GM12878 (cell line): ENCODE data around the gene CLECL1. TPM values are rescaled to one million over a fixed set of nuclear protein-coding genes. Genes with fewer than 3 reads are reported as not detected.

Experiments
- BRCA1 ChIP-seq: IDR thresholded peaks from 2 replicates; pipeline ENCODE4 v1.6.1; 2011; ENCODE audit warnings: low read depth, low read length, improper control_type of control experiment
- CBFB ChIP-seq: IDR thresholded peaks from 2 replicates; pipeline ENCODE4 v1.6.1; 2016; ENCODE audit warnings: antibody characterized with exemption, low read depth
- CEBPZ ChIP-seq: fragments of 150-350 bp; IDR thresholded peaks from 2 replicates; pipeline ENCODE4 v1.6.1; 2016; ENCODE audit warnings: low read depth, low read length
- E2F4 ChIP-seq: IDR thresholded peaks from 2 replicates; pipeline ENCODE4 v1.6.1; 2012; ENCODE audit warnings: low read depth, low read length, improper control_type of control experiment
- E2F8 ChIP-seq: fragments of 450-650 bp; IDR thresholded peaks from 2 replicates; pipeline ENCODE4 v1.6.1; 2018; ENCODE audit warnings: mild to moderate bottlenecking, low read depth, moderate library complexity; ENCODE audit not compliant: partially characterized antibody
- E4F1 ChIP-seq: fragments of 450-650 bp; IDR thresholded peaks from 2 replicates; pipeline ENCODE4 v1.6.1; 2018; ENCODE audit warnings: borderline replicate concordance, mild to moderate bottlenecking; ENCODE audit not compliant: partially characterized antibody
- EED ChIP-seq: sonication (generic); IDR thresholded peaks from 2 replicates; pipeline ENCODE4 v1.6.1; 2016; ENCODE audit warnings: antibody characterized with exemption, low read depth
- ELK1 ChIP-seq: IDR thresholded peaks from 2 replicates; pipeline ENCODE4 v1.6.1; 2012; ENCODE audit warnings: low read depth, low read length, improper control_type of control experiment
- HCFC1 ChIP-seq: fragments of 150-350 bp; IDR thresholded peaks from 2 replicates; pipeline ENCODE4 v1.6.1; 2014; ENCODE audit warnings: low read length
- HDAC2 ChIP-seq: fragments of 200-600 bp; sonication (generic); IDR thresholded peaks from 2 replicates; pipeline ENCODE4 v1.6.1; 2017
- IKZF2 ChIP-seq, 2 experiments: fragments of 450-650 bp; IDR thresholded peaks; 2 replicates each; pipeline ENCODE4 v1.6.1; 2017; ENCODE audit warnings: mild to moderate bottlenecking in 2 of 2, moderate library complexity in 2 of 2
- MAX ChIP-seq: IDR thresholded peaks from 2 replicates; pipeline ENCODE4 v1.6.1; 2012; ENCODE audit warnings: low read depth, low read length, improper control_type of control experiment
- NBN ChIP-seq: fragments of 450-650 bp; IDR thresholded peaks from 2 replicates; pipeline ENCODE4 v1.6.1; 2016
- RB1 ChIP-seq: fragments of 450-650 bp; formaldehyde crosslinking; IDR thresholded peaks from 2 replicates; pipeline ENCODE4 v1.6.1; 2017; ENCODE audit warnings: mild to moderate bottlenecking, borderline replicate concordance
- RFX5 ChIP-seq: IDR thresholded peaks from 2 replicates; pipeline ENCODE4 v1.6.1; 2011; ENCODE audit warnings: low read depth, low read length, improper control_type of control experiment
- SMAD1 ChIP-seq: fragments of 450-650 bp; IDR thresholded peaks from 2 replicates; pipeline ENCODE4 v1.6.1; 2018; ENCODE audit warnings: mild to moderate bottlenecking, low read depth; ENCODE audit not compliant: partially characterized antibody
- SMARCA5 ChIP-seq: fragments of 450-650 bp; IDR thresholded peaks from 2 replicates; pipeline ENCODE4 v1.6.1; 2017; ENCODE audit warnings: mild to moderate bottlenecking
- SP1 ChIP-seq: IDR thresholded peaks from one replicate; pipeline ENCODE4 v1.6.1; 2011; ENCODE audit warnings: low read depth, low read length
- SREBF1 ChIP-seq: IDR thresholded peaks from 2 replicates; pipeline ENCODE4 v1.6.1; 2012; ENCODE audit warnings: mild to moderate bottlenecking, low read length
- SUPT20H ChIP-seq: IDR thresholded peaks from 2 replicates; pipeline ENCODE4 v1.6.1; 2011; ENCODE audit warnings: low read depth, mild to moderate bottlenecking, low read length, moderate library complexity, borderline replicate concordance; ENCODE audit not compliant: control insufficient read depth
- TAF1 ChIP-seq: IDR thresholded peaks from 2 replicates; pipeline ENCODE4 v1.6.1; 2011; ENCODE audit warnings: mild to moderate bottlenecking, low read depth, low read length, borderline replicate concordance
- TARDBP ChIP-seq: IDR thresholded peaks from 2 replicates; pipeline ENCODE4 v1.6.1; 2016; ENCODE audit warnings: borderline replicate concordance
- polyA plus RNA-seq, 11 experiments: library from polyadenylated mRNA; depleted of rRNA in 4 of 11; unstranded in 6 of 11; stranded (reverse) in 5 of 11; fragments of >200 nt; fragmentation: Nextera tagmentation in 4 of 11; fragmentation: Illumina TruSeq in 1 of 11; extraction: Ambion mirVana in 4 of 11; extraction: Trizol in 1 of 11; gene quantifications; 1 replicate in 1 of 11; 2 replicates in 10 of 11; pipeline versions ENCODE4 v1.2.1 to v1.2.3, GENCODE V29; 2011 to 2016; ENCODE audit warnings: inconsistent platforms in 2 of 11, missing spikeins in 2 of 11, low read depth in 1 of 11
- total RNA-seq, 4 experiments: library from RNA; depleted of rRNA in 3 of 4; stranded (reverse); fragments of >200 nt in 3 of 4; fragmentation: Illumina TruSeq in 1 of 4; extraction: Trizol in 1 of 4; gene quantifications; 2 replicates each; pipeline versions ENCODE4 v1.2.1 to v1.2.3, GENCODE V29; 2013 to 2021

Gene CLECL1
- total and polyA plus RNA-seq, 10 of the 15 experiments (the other 5 are each of a cell fraction or from before 2014, with no cell fraction given) = 4.6 to 56.5 (median 46.4) TPM

- TF ChIP-seq CEBPZ = no peak
- TF ChIP-seq TAF1 = no peak
- no peak for TF ChIP-seq SMAD1
- TF ChIP-seq SMARCA5 = no peak
- TF ChIP-seq E4F1 = no peak
- TF ChIP-seq HCFC1 = no peak
- no peak for TF ChIP-seq SUPT20H
- peak; percentile 77 for TF ChIP-seq SP1
- 0 out of 2 replicates have a peak, but pooled peaks have one; percentile 20 for TF ChIP-seq NBN
- peak; percentile 97 for TF ChIP-seq CBFB
- no peak for TF ChIP-seq RFX5
- TF ChIP-seq E2F4 = no peak
- TF ChIP-seq E2F8 = peak; percentile 43
- no peak for TF ChIP-seq SREBF1
- no peak for TF ChIP-seq ELK1
- no peak for TF ChIP-seq RB1
- peak; percentile 82 to 93; a peak in 3 of 4 replicates for TF ChIP-seq IKZF2 (IDR thresholded peaks at IDR 0.05)
- no peak for TF ChIP-seq MAX
- TF ChIP-seq HDAC2 = no peak
- no peak for TF ChIP-seq TARDBP
- TF ChIP-seq EED = peak; percentile 82
- TF ChIP-seq BRCA1 = no peak
Observed at GRCh38 chr12:9741726-9742125, 8.8 kb upstream of the CLECL1 start (continued).
